SK-N-SH (cell line): ENCODE measurements around the gene CXCR5. TPM values are rescaled to one million over a fixed set of nuclear protein-coding genes. Genes with fewer than 3 reads are reported as not detected.
A peak's percentile ranks its signal among the peaks of the same experiment; 100 is the strongest.

Experiments
- CTCF ChIA-PET: fragments of 300-600, 350-600 bp; formaldehyde crosslinking; extraction: SDS; loops from one replicate; lab custom pipeline; 2021; lab: Yijun Ruan, JAX
- POLR2A ChIA-PET: fragments of 350-600 bp; sonication (Branson Sonifier 250); formaldehyde crosslinking; extraction: SDS; loops from one replicate; lab custom pipeline; 2020; ENCODE audit warnings: antibody characterized with exemption, inconsistent platforms; lab: Yijun Ruan, JAX
- DNase-seq: peaks from one replicate; pipeline ENCODE4 v3.0.0; 2012
- H2AFZ ChIP-seq: fragments of 200-600 bp; sonication (generic); 2 replicates; pipeline ENCODE4 v1.8.1; 2016; ENCODE audit warnings: antibody characterized with exemption, mild to moderate bottlenecking, low read depth
- H3F3A ChIP-seq: fragments of 200-600 bp; sonication (generic); replicated peaks from 2 replicates; pipeline ENCODE3; 2016; ENCODE audit warnings: antibody characterized with exemption, mild to moderate bottlenecking; ENCODE audit not compliant: insufficient read depth
- H3K27ac ChIP-seq, 2 experiments: fragments of 200-500 bp in 1 of 2; fragments of 200-600 bp in 1 of 2; sonication (Bioruptor generic) in 1 of 2; sonication (generic), shearing (Covaris generic) in 1 of 2; 2 replicates each; pipeline versions ENCODE4 v1.5.1 to v1.6.1; 2014 to 2016; ENCODE audit warnings: low read depth in 2 of 2, inconsistent platforms in 1 of 2, low read length in 1 of 2, mild to moderate bottlenecking in 1 of 2, mixed read lengths in 1 of 2
- H3K27me3 ChIP-seq: fragments of 200-600 bp; sonication (generic), shearing (Covaris generic); 2 replicates; pipeline ENCODE4 v1.6.1; 2016; ENCODE audit warnings: mixed run types; ENCODE audit not compliant: insufficient read depth
- H3K36me3 ChIP-seq, 2 experiments: fragments of 200-500 bp in 1 of 2; fragments of 200-600 bp in 1 of 2; sonication (Bioruptor generic) in 1 of 2; sonication (generic) in 1 of 2; replicated peaks in 1 of 2; 2 replicates each; pipeline versions ENCODE3 to v1.5.1; 2014 to 2016; ENCODE audit warnings: low read length in 1 of 2, mild to moderate bottlenecking in 1 of 2; ENCODE audit not compliant: insufficient read depth in 2 of 2, control insufficient read depth in 1 of 2
- H3K4me1 ChIP-seq, 2 experiments: fragments of 200-500 bp in 1 of 2; fragments of 200-600 bp in 1 of 2; sonication (Bioruptor generic) in 1 of 2; sonication (generic), shearing (Covaris generic) in 1 of 2; 2 replicates each; pipeline versions ENCODE4 v1.5.1 to v1.6.1; 2014 to 2016; ENCODE audit warnings: low read depth in 1 of 2, low read length in 1 of 2, mixed run types in 1 of 2; ENCODE audit not compliant: insufficient read depth in 2 of 2, control insufficient read depth in 1 of 2
- H3K4me2 ChIP-seq: fragments of 200-600 bp; sonication (generic), shearing (Covaris generic); 2 replicates; pipeline ENCODE4 v1.6.1; 2017; ENCODE audit warnings: mixed run types
- H3K4me3 ChIP-seq, 2 experiments: fragments of 200-500 bp in 1 of 2; fragments of 200-600 bp in 1 of 2; sonication (Bioruptor generic) in 1 of 2; sonication (generic), shearing (Covaris generic) in 1 of 2; 2 replicates each; pipeline versions ENCODE4 v1.5.1 to v1.8.1; 2014 to 2016; ENCODE audit warnings: low read depth in 2 of 2, inconsistent platforms in 1 of 2, low read length in 1 of 2, mild to moderate bottlenecking in 1 of 2, mixed read lengths in 1 of 2, moderate library complexity in 1 of 2
- H3K79me2 ChIP-seq: fragments of 200-600 bp; sonication (generic); 2 replicates; pipeline ENCODE4 v1.8.1; 2017; ENCODE audit warnings: mild to moderate bottlenecking; ENCODE audit not compliant: insufficient read depth
- H3K9ac ChIP-seq: fragments of 200-600 bp; sonication (generic); 2 replicates; pipeline ENCODE4 v1.6.1; 2017; ENCODE audit warnings: mixed run types
- H3K9me2 ChIP-seq: fragments of 200-600 bp; sonication (generic); 2 replicates; pipeline ENCODE4 v1.6.1; 2017; ENCODE audit warnings: mixed run types
- H3K9me3 ChIP-seq: fragments of 200-600 bp; sonication (generic); 2 replicates; pipeline ENCODE4 v1.6.1; 2017; ENCODE audit warnings: mixed run types, mild to moderate bottlenecking, moderate library complexity
- H4K20me1 ChIP-seq: fragments of 200-600 bp; sonication (generic); 2 replicates; pipeline ENCODE4 v1.6.1; 2017; ENCODE audit warnings: mild to moderate bottlenecking, mixed run types; ENCODE audit not compliant: insufficient read depth
- ELF1 ChIP-seq: IDR thresholded peaks from 2 replicates; pipeline ENCODE4 v1.4.0; 2012
- EP300 ChIP-seq, 2 experiments: IDR thresholded peaks; 2 replicates each; pipeline versions ENCODE4 v1.4.0 to v1.6.1; 2012; ENCODE audit warnings: borderline replicate concordance in 1 of 2, low read depth in 1 of 2, low read length in 1 of 2
- FOSL2 ChIP-seq: IDR thresholded peaks from 2 replicates; pipeline ENCODE4 v1.4.0; 2012; ENCODE audit warnings: low read depth, mild to moderate bottlenecking, moderate library complexity, borderline replicate concordance
- FOXJ3 ChIP-seq: sonication (generic); formaldehyde crosslinking; IDR thresholded peaks from 2 replicates; pipeline ENCODE4 v1.5.1; 2020; ENCODE audit warnings: mild to moderate bottlenecking, missing genetic modification reagents
- FOXM1 ChIP-seq: IDR thresholded peaks from 2 replicates; pipeline ENCODE4 v1.4.0; 2012; ENCODE audit warnings: low read depth, mild to moderate bottlenecking
- GABPA ChIP-seq: IDR thresholded peaks from 2 replicates; pipeline ENCODE4 v1.4.0; 2012; ENCODE audit warnings: low read depth, mild to moderate bottlenecking
- GATA2 ChIP-seq: sonication (generic); formaldehyde crosslinking; IDR thresholded peaks from 2 replicates; pipeline ENCODE4 v1.5.0; 2020; ENCODE audit warnings: mild to moderate bottlenecking, missing genetic modification reagents
- IRF3 ChIP-seq: fragments of 150-350 bp; IDR thresholded peaks from 2 replicates; pipeline ENCODE4 v1.6.1; 2016; ENCODE audit warnings: mild to moderate bottlenecking, low read depth, low read length
- JUND ChIP-seq: IDR thresholded peaks from 2 replicates; pipeline ENCODE4 v1.4.0; 2012
- MXI1 ChIP-seq: IDR thresholded peaks from 2 replicates; pipeline ENCODE4 v1.6.1; 2012; ENCODE audit warnings: mild to moderate bottlenecking, low read depth, low read length, improper control_type of control experiment
- NFIC ChIP-seq: IDR thresholded peaks from 2 replicates; pipeline ENCODE4 v1.4.0; 2012; ENCODE audit warnings: borderline replicate concordance
- PBX3 ChIP-seq: IDR thresholded peaks from 2 replicates; pipeline ENCODE4; 2012
- POLR2AphosphoS5 ChIP-seq: IDR thresholded peaks from 2 replicates; pipeline ENCODE4 v1.6.1; 2012; ENCODE audit warnings: low read depth, low read length
- RAD21 ChIP-seq: IDR thresholded peaks from 2 replicates; pipeline ENCODE4 v1.6.1; 2012; ENCODE audit warnings: mild to moderate bottlenecking, low read length
- RCOR1 ChIP-seq: fragments of 150-350 bp; IDR thresholded peaks from 2 replicates; pipeline ENCODE4 v1.6.1; 2017; ENCODE audit warnings: antibody characterized with exemption, low read length
- RFX5 ChIP-seq: IDR thresholded peaks from 2 replicates; pipeline ENCODE4 v1.6.1; 2012; ENCODE audit warnings: mild to moderate bottlenecking, improper control_type of control experiment, low read length
- RXRA ChIP-seq: IDR thresholded peaks from 2 replicates; pipeline ENCODE4 v1.4.0; 2012; ENCODE audit warnings: low read depth, mild to moderate bottlenecking, borderline replicate concordance
- SIN3A ChIP-seq: IDR thresholded peaks from 2 replicates; pipeline ENCODE4 v1.6.1; 2012; ENCODE audit warnings: low read depth, mild to moderate bottlenecking, low read length, moderate library complexity, borderline replicate concordance
- SMC3 ChIP-seq: IDR thresholded peaks from 2 replicates; pipeline ENCODE4 v1.6.1; 2012; ENCODE audit warnings: low read depth, low read length, improper control_type of control experiment
- TCF12 ChIP-seq: IDR thresholded peaks from 2 replicates; pipeline ENCODE4 v1.4.0; 2012
- YY1 ChIP-seq: IDR thresholded peaks from 2 replicates; pipeline ENCODE4 v1.4.0; 2012; ENCODE audit warnings: low read depth, mild to moderate bottlenecking
- ZBTB33 ChIP-seq: IDR thresholded peaks from 2 replicates; pipeline ENCODE4 v1.4.0; 2012; ENCODE audit warnings: low read depth, borderline replicate concordance
- WGBS: methylation state at CpG from one replicate; pipeline ENCODE4 v1.1.6; 2017; ENCODE audit warnings: low lambda C conversion rate; 5-methylcytosine and 5-hydroxymethylcytosine counted together
- polyA plus RNA-seq, 3 experiments: library from polyadenylated mRNA; depleted of rRNA; stranded (reverse); fragments of >200 nt; gene quantifications; 2 replicates each; pipeline ENCODE4 v1.2.3, GENCODE V29; 2012
- TF ChIP-seq, protein P1 (sequence below): IDR thresholded peaks from 2 replicates; pipeline ENCODE4 v1.4.0; 2012; ENCODE audit warnings: low read depth
- TF ChIP-seq, protein P2 (sequence below): IDR thresholded peaks from 2 replicates; pipeline ENCODE4 v1.6.1; 2012; ENCODE audit warnings: mild to moderate bottlenecking, low read depth, low read length, moderate library complexity

CXCR5 gene
- polyA plus RNA-seq, 1 of the 3 experiments (the other 2 are of a cell fraction) = 0.02 TPM

- peaks cover 61 to 64% of the 10 kb centered on the region in 2 experiments for H3K4me1 ChIP-seq
- peak; percentile 89 for DNase-seq
- H3K4me3 ChIP-seq = peak overlapping the region; percentile 37 to 48
- no peaks in the 10 kb centered on the region for H3K9me2 ChIP-seq
- peaks cover 23% of the 10 kb centered on the region; the same call in 1 of the 2 replicates for H4K20me1 ChIP-seq
- H3K36me3 ChIP-seq = peaks cover 12 to 27% of the 10 kb centered on the region in 2 experiments
- H2AFZ ChIP-seq = no peak overlapping the region
- ChIA-PET POLR2A (interaction anchor here (0.9 to 3.1 kb wide), 6 partner anchors 15 to 119 kb away, joined by 3 to 37 read pairs (median 7); partner anchors contain the start of gene BCL9L), CTCF (interaction anchor here (0.7 to 9.7 kb wide), 4 partner anchors 8 to 219 kb away, joined by 4 to 112 read pairs (median 24); partner anchors contain the start of genes DDX6 and UPK2)
- H3K79me2 ChIP-seq = peaks cover 92% of the 10 kb centered on the region
- H3K27ac ChIP-seq = peak overlapping the region; percentile 98 to 100
- H3K9ac ChIP-seq = peak overlapping the region; percentile 80
- no peaks in the 10 kb centered on the region for H3K9me3 ChIP-seq
- peaks cover 55% of the 10 kb centered on the region for H3F3A ChIP-seq
- H3K4me2 ChIP-seq = peak overlapping the region; percentile 89
- H3K27me3 ChIP-seq = no peaks in the 10 kb centered on the region
- WGBS = 7% methylated on average over 12 of the region's 17 CpGs
- TF ChIP-seq ELF1 (0 out of 2 replicates have a peak, but pooled peaks have one; percentile 26), YY1 (0 out of 2 replicates have a peak, but pooled peaks have one; percentile 39), RXRA (peak; percentile 84; the same call in 1 of the 2 replicates), GATA2 (peak; percentile 70), IRF3 (no peak), EP300 (IDR thresholded peaks at IDR 0.05; ENCODE audit: borderline replicate concordance in 1 of 2, low read depth in 1 of 2, low read length in 1 of 2) (peak; percentile 75 to 90), RFX5 (no peak), MXI1 (peak; percentile 75), FOXJ3 (CRISPR knock-in tag) (peak; percentile 55; the same call in 1 of the 2 replicates), RAD21 (peak; percentile 29; the same call in 1 of the 2 replicates), FOSL2 (peak; percentile 52; the same call in 1 of the 2 replicates), NFIC (peak; percentile 65; the same call in 1 of the 2 replicates), GABPA (no peak), SMC3 (peak; percentile 10), FOXM1 (peak; percentile 62; the same call in 1 of the 2 replicates), PBX3 (peak; percentile 71), SIN3A (no peak), RCOR1 (no peak), ZBTB33 (peak; percentile 75), TCF12 (peak; percentile 83), POLR2AphosphoS5 (peak; percentile 89), JUND (peak; percentile 64; the same call in 1 of the 2 replicates)
- TF ChIP-seq, protein P1, sequence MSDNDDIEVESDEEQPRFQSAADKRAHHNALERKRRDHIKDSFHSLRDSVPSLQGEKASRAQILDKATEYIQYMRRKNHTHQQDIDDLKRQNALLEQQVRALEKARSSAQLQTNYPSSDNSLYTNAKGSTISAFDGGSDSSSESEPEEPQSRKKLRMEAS = peak; percentile 90
- TF ChIP-seq, protein P2, sequence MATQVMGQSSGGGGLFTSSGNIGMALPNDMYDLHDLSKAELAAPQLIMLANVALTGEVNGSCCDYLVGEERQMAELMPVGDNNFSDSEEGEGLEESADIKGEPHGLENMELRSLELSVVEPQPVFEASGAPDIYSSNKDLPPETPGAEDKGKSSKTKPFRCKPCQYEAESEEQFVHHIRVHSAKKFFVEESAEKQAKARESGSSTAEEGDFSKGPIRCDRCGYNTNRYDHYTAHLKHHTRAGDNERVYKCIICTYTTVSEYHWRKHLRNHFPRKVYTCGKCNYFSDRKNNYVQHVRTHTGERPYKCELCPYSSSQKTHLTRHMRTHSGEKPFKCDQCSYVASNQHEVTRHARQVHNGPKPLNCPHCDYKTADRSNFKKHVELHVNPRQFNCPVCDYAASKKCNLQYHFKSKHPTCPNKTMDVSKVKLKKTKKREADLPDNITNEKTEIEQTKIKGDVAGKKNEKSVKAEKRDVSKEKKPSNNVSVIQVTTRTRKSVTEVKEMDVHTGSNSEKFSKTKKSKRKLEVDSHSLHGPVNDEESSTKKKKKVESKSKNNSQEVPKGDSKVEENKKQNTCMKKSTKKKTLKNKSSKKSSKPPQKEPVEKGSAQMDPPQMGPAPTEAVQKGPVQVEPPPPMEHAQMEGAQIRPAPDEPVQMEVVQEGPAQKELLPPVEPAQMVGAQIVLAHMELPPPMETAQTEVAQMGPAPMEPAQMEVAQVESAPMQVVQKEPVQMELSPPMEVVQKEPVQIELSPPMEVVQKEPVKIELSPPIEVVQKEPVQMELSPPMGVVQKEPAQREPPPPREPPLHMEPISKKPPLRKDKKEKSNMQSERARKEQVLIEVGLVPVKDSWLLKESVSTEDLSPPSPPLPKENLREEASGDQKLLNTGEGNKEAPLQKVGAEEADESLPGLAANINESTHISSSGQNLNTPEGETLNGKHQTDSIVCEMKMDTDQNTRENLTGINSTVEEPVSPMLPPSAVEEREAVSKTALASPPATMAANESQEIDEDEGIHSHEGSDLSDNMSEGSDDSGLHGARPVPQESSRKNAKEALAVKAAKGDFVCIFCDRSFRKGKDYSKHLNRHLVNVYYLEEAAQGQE = 0 out of 2 replicates have a peak, but pooled peaks have one; percentile 21
Measured at GRCh38 chr11:118908901-118909618, 25.4 kb downstream of the CXCR5 start.
